Panc1 (cell line): Measurements from ENCODE around the gene EAF2. TPM values are rescaled to one million over a fixed set of nuclear protein-coding genes. Genes with fewer than 3 reads are reported as not detected.

Experiments used
- ATAC-seq: fragments of 200-7000 bp; cut with Tn5 transposase; 2 replicates; pipeline ENCODE4 v1.9.1; 2020; ENCODE audit warnings: mild to moderate bottlenecking, moderate library complexity
- BruUV-seq: library from RNA; stranded (reverse); fragments of 400-500 nt; replicated peaks from 2 replicates; lab custom pipeline; 2021; lab: Mats Ljungman, UMichigan
- CTCF ChIA-PET: fragments of 300-600 bp; sonication (Branson Sonifier 250); formaldehyde crosslinking; loops from one replicate; lab custom pipeline; 2022; ENCODE audit warnings: antibody characterized with exemption; lab: Charles Lee
- POLR2A ChIA-PET: fragments of 300-600 bp; sonication (Branson Sonifier 250); formaldehyde crosslinking; loops from one replicate; lab custom pipeline; 2022; ENCODE audit warnings: antibody characterized with exemption; lab: Charles Lee
- DNase-seq: peaks from one replicate; pipeline ENCODE4 v3.0.0-alpha.2; 2010; ENCODE audit warnings: low read depth, low spot score
- H3K27ac ChIP-seq: 2 replicates; pipeline ENCODE4 v1.5.1; 2011; ENCODE audit warnings: mild to moderate bottlenecking, low read length, inconsistent platforms
- H3K27me3 ChIP-seq: fragments of 200-500 bp; sonication (Bioruptor generic); 2 replicates; pipeline ENCODE4 v1.6.0; 2014; ENCODE audit warnings: low read length, inconsistent platforms; ENCODE audit not compliant: control insufficient read depth, insufficient read depth
- H3K36me3 ChIP-seq: fragments of 200-500 bp; sonication (Bioruptor generic); 2 replicates; pipeline ENCODE4 v1.5.1; 2014; ENCODE audit warnings: inconsistent platforms, mild to moderate bottlenecking, low read length, moderate library complexity; ENCODE audit not compliant: control insufficient read depth, insufficient read depth
- H3K4me1 ChIP-seq: 2 replicates; pipeline ENCODE4 v1.5.1; 2011; ENCODE audit warnings: inconsistent platforms, mild to moderate bottlenecking, low read length, moderate library complexity; ENCODE audit not compliant: control insufficient read depth, insufficient read depth
- H3K4me3 ChIP-seq, 2 experiments: 2 replicates each; pipeline ENCODE4 v1.5.1; 2011 to 2012; ENCODE audit warnings: low read depth in 2 of 2, low read length in 2 of 2, mild to moderate bottlenecking in 2 of 2, inconsistent platforms in 1 of 2, moderate library complexity in 1 of 2
- H3K9me3 ChIP-seq: fragments of 200-500 bp; sonication (Bioruptor generic); 2 replicates; pipeline ENCODE4 v1.5.1; 2014; ENCODE audit warnings: low read depth, mild to moderate bottlenecking, inconsistent platforms, low read length, moderate library complexity; ENCODE audit not compliant: control insufficient read depth, insufficient read depth
- CTCF ChIP-seq: fragments of 450-650 bp; IDR thresholded peaks from 2 replicates; pipeline ENCODE4 v1.5.1; 2017; ENCODE audit warnings: mild to moderate bottlenecking
- POLR2AphosphoS5 ChIP-seq: IDR thresholded peaks from 2 replicates; pipeline ENCODE4 v1.6.1; 2012; ENCODE audit warnings: mild to moderate bottlenecking, low read depth, low read length, moderate library complexity
- REST ChIP-seq, 2 experiments: IDR thresholded peaks; 2 replicates each; pipeline ENCODE4 v1.6.1; 2011 to 2012; ENCODE audit warnings: low read depth in 2 of 2, control low read depth in 1 of 2, low read length in 1 of 2, mild to moderate bottlenecking in 1 of 2, moderate library complexity in 1 of 2; ENCODE audit not compliant: insufficient read depth in 1 of 2
- SIN3A ChIP-seq: IDR thresholded peaks from 2 replicates; pipeline ENCODE4 v1.6.1; 2012; ENCODE audit warnings: low read depth, mild to moderate bottlenecking, low read length, moderate library complexity, borderline replicate concordance; ENCODE audit not compliant: insufficient read depth
- TCF7L2 ChIP-seq: IDR thresholded peaks from 2 replicates; pipeline ENCODE4 v1.6.1; 2011; ENCODE audit warnings: mild to moderate bottlenecking, low read depth, low read length, inconsistent platforms
- in situ Hi-C: cut with HindIII; loops from 2 replicates; pipeline ENCODE4 v1.10.0; 2016; ENCODE audit warnings: low sequenced_read_pairs, low pct_unique_long_range_greater_than_20kb
- intact Hi-C: fragments of 100-400 bp; cut with micrococcal nuclease; formaldehyde crosslinking; loops from one replicate; pipeline ENCODE4 v1.10.0; 2022; ENCODE audit not compliant: unreplicated experiment
- total RNA-seq: library from RNA; stranded (reverse); gene quantifications from one replicate; pipeline ENCODE4 v1.2.1, GENCODE V29; 2021; ENCODE audit not compliant: unreplicated experiment

EAF2 gene
- total RNA-seq, 1 experiment from 2014 or later: 5.3 TPM

- ChIA-PET CTCF (no interaction called here), POLR2A (no interaction called here)
- BruUV-seq: no TSS peak
- DNase-seq: no peak
- intact Hi-C loops: no loop called here
- ATAC-seq: no peak
- peaks cover under 1% of the 10 kb centered on the region; the same call in 1 of the 2 replicates for H3K36me3 ChIP-seq
- H3K4me3 ChIP-seq: no peak overlapping the region
- H3K9me3 ChIP-seq: peaks cover 3% of the 10 kb centered on the region; the same call in 1 of the 2 replicates
- H3K27me3 ChIP-seq: no peaks in the 10 kb centered on the region
- TF ChIP-seq CTCF: no peak
- in situ Hi-C loops: no loop called here
- no peak overlapping the region for H3K27ac ChIP-seq
- no peaks in the 10 kb centered on the region for H3K4me1 ChIP-seq
These were observed 17.3 kb upstream of the EAF2 start for GRCh38 chr3:121817753-121818152.

GRCh38 chr3:121818578-121818977 is 16.4 kb upstream of the EAF2 start:
- BruUV-seq: no TSS peak
- TF ChIP-seq CTCF: no peak
- no peak for TF ChIP-seq POLR2AphosphoS5
- no peak for TF ChIP-seq SIN3A
- TF ChIP-seq TCF7L2: no peak
- TF ChIP-seq REST (IDR thresholded peaks at IDR 0.05; ENCODE audit: insufficient read depth in 1 of 2, low read depth in 2 of 2, low read length in 1 of 2): no peak
- DNase-seq: no peak
- Histone ChIP-seq H3K27me3 (no peaks in the 10 kb centered on the region), H3K9me3 (peaks cover 11% of the 10 kb centered on the region), H3K36me3 (peaks cover 9% of the 10 kb centered on the region; the same call in 1 of the 2 replicates), H3K27ac (no peak overlapping the region), H3K4me3 (no peak overlapping the region), H3K4me1 (no peaks in the 10 kb centered on the region)
- ChIA-PET POLR2A (no interaction called here), CTCF (interaction anchor here (0.6 kb wide), 1 partner anchor 220 kb away, joined by 7 read pairs; no protein-coding TSS in a partner anchor)
- intact Hi-C loops: no loop called here
- ATAC-seq: no peak
- in situ Hi-C loops: no loop called here
